Lower lobe of right lung (tissue), 2 donors: ENCODE data around the gene PRPS1L1. TPM values are rescaled to one million over a fixed set of nuclear protein-coding genes. Genes with fewer than 3 reads are reported as not detected.

Source experiments
- ATAC-seq, 2 donors: fragments of 200-7000 bp; cut with Tn5 transposase; one replicate each; pipeline ENCODE4 v1.9.1; 2020 to 2022; ENCODE audit warnings: mild to moderate bottlenecking in 2 of 2, moderate library complexity in 2 of 2
- DNase-seq: peaks from one replicate; pipeline ENCODE4 v3.0.0-alpha.2; 2020
- H3K27ac ChIP-seq: fragments of 200-600 bp; one replicate; pipeline ENCODE4 v1.8.0; 2022
- H3K27me3 ChIP-seq: fragments of 200-600 bp; one replicate; pipeline ENCODE4 v1.8.0; 2022; ENCODE audit warnings: low read depth
- H3K36me3 ChIP-seq: fragments of 200-600 bp; one replicate; pipeline ENCODE4 v1.8.0; 2022; ENCODE audit warnings: mild to moderate bottlenecking
- H3K4me1 ChIP-seq: fragments of 200-600 bp; one replicate; pipeline ENCODE4 v1.8.0; 2022
- H3K4me3 ChIP-seq: fragments of 200-600 bp; one replicate; pipeline ENCODE4 v1.8.0; 2022; ENCODE audit warnings: mild to moderate bottlenecking
- H3K9me3 ChIP-seq: fragments of 200-600 bp; one replicate; pipeline ENCODE4 v1.8.0; 2022
- intact Hi-C: fragments of 100-400 bp; cut with DNase I; formaldehyde crosslinking; loops from one replicate; pipeline ENCODE4 v1.11.0; 2022
- total RNA-seq: library from RNA; stranded (reverse); fragmentation: NEBNext Ultra II Directional; extraction: Animal tissue kit (Norgen Biotek cat#: 25700); gene quantifications from one replicate; pipeline ENCODE4 v1.2.1, GENCODE V29; 2021
- TF ChIP-seq, protein P1 (sequence below): fragments of 200-600 bp; IDR thresholded peaks from one replicate; pipeline ENCODE4 v1.8.0; 2022; ENCODE audit warnings: antibody characterized with exemption, mild to moderate bottlenecking
- donor health status: DM: no; HTN: yes; CAD: no; lungs with severe emphysema.

Gene PRPS1L1
- total RNA-seq, 1 donor from 2014 or later: not detected

DNA sequence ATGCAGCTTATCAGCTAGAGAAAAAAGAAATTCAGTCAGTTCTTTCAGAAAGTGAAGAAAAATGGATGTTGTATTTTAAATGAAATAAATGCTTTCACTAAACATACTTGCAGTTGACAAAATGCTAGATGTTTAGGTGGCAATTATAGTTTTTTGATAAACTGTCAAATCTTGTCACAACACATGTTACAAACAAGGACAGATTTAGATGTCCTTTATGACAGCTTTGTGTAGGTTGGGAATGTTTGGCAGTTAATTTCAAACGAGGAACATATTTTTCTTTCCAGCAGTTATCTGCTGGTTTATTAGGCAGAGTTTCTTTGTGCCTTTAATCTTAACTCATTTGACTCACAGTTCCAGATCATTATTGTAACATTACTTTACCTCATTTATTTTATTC lies 3.1 kb upstream of the PRPS1L1 start:
- TF ChIP-seq, protein P1, sequence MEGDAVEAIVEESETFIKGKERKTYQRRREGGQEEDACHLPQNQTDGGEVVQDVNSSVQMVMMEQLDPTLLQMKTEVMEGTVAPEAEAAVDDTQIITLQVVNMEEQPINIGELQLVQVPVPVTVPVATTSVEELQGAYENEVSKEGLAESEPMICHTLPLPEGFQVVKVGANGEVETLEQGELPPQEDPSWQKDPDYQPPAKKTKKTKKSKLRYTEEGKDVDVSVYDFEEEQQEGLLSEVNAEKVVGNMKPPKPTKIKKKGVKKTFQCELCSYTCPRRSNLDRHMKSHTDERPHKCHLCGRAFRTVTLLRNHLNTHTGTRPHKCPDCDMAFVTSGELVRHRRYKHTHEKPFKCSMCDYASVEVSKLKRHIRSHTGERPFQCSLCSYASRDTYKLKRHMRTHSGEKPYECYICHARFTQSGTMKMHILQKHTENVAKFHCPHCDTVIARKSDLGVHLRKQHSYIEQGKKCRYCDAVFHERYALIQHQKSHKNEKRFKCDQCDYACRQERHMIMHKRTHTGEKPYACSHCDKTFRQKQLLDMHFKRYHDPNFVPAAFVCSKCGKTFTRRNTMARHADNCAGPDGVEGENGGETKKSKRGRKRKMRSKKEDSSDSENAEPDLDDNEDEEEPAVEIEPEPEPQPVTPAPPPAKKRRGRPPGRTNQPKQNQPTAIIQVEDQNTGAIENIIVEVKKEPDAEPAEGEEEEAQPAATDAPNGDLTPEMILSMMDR: no peak
- no peak overlapping the region for H3K4me3 ChIP-seq
- no peak for DNase-seq
- intact Hi-C loops: no loop called here
- ATAC-seq: no peak
- H3K36me3 ChIP-seq: no peaks in the 10 kb centered on the region
- H3K4me1 ChIP-seq: no peaks in the 10 kb centered on the region
- H3K27ac ChIP-seq: no peak overlapping the region
- no peaks in the 10 kb centered on the region for H3K9me3 ChIP-seq
- H3K27me3 ChIP-seq: no peaks in the 10 kb centered on the region

DNA sequence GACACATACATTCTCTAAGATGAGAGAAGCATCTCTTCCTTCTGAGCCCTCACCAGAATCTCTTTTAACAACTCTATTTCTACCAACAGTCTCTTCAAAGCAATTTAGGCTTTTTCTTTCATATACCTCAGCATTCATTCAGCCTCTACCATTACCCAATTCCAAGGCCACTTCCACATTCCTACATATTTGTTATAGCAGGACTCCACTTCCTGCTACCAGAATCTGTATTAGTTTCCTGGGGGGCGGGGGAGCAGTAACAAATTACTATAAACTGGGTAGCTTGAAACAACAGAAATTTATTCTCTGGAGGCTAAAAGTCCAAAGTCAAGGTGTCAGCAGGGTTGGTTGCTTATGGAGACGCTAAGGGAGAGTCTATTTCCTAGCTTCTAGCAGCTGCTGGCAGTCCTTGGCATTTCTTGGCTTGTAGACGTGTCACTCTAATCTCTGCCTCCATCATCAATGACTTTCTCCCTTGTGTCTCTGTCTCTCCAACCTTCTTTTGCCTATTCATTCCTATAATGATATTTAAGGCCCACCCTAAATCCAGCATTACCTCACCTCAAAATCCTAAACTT lies 7.4 kb downstream of the PRPS1L1 start:
- TF ChIP-seq, protein P1: no peak
- Histone ChIP-seq H3K27me3 (no peaks in the 10 kb centered on the region), H3K27ac (no peak overlapping the region), H3K4me1 (peaks cover 9% of the 10 kb centered on the region), H3K36me3 (no peaks in the 10 kb centered on the region), H3K4me3 (no peak overlapping the region), H3K9me3 (no peaks in the 10 kb centered on the region)
- DNase-seq (no peak), ATAC-seq (no peak)
- intact Hi-C loops: no loop called here

DNA sequence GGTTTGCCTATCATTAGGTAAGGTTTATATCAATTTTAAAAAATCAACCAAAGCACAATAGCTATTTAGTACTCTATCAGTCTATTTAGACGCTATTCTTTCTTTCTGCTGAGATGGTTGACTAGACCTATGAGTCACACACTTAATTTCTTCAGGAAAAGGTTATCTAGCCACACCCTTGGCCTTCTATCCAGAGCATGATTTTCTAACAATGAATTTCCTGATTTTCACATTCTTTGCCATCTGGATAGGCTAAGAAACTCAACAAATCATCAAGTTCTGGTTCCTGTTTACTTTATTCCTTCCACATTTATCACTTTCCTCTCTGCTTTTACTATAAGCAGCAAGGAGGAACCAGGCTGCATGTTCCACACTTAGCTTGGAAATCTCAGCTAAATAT lies 8.1 kb downstream of the PRPS1L1 start:
- Histone ChIP-seq H3K27ac (no peak overlapping the region), H3K27me3 (no peaks in the 10 kb centered on the region), H3K4me3 (no peak overlapping the region), H3K9me3 (no peaks in the 10 kb centered on the region), H3K4me1 (peaks cover 9% of the 10 kb centered on the region), H3K36me3 (no peaks in the 10 kb centered on the region)
- ATAC-seq: peak in 1 of 2 donors; percentile 59
- intact Hi-C loops: no loop called here
- no peak for DNase-seq
- TF ChIP-seq, protein P1: no peak

DNA sequence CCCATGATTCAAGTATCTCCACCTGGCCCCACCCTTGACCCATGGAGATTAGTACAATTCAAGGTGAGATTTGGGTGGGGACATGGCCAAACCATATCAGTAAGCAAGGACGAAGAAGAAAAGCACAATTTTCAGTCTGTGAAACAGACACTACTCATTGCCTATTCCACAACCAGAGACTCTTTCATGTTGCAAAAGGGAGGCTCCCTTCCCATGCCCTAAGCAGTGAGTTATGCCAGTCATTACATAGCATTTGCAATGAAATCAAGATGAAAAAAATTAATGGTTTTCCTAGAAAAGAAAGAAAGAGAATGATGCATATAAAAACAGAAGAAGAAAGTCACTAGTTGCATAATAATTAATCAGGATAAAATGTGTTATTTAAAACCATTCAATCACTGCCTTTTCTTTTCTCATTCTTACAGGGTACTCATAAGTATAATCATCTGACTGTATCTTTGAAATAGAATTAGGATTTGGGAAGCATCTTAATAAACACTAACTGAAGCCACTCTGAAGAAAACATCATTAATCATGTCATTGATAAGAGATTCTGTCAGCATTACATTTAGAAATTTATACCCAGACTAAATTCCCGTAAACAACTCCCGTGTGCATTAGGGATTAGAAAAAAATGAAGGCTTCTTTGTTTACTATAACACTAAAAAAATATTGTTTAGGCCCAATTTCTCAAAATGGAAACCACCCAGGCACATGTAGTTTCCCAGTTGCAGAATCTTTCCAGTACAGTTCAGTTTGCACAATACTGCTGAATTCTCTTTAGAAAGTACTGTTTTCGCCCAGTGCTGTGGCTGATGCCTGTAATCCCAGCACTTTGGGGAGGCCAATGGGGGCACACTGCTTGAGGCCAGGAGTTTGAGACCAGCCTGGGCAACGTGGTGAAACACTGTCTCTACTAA lies 9.1 kb downstream of the PRPS1L1 start:
- intact Hi-C loops: no loop called here
- Histone ChIP-seq H3K27me3 (no peaks in the 10 kb centered on the region), H3K27ac (peak overlapping the region; percentile 7), H3K4me1 (peaks cover 9% of the 10 kb centered on the region), H3K4me3 (no peak overlapping the region), H3K9me3 (no peaks in the 10 kb centered on the region), H3K36me3 (no peaks in the 10 kb centered on the region)
- DNase-seq (no peak), ATAC-seq (no peak)
- TF ChIP-seq, protein P1: no peak

DNA sequence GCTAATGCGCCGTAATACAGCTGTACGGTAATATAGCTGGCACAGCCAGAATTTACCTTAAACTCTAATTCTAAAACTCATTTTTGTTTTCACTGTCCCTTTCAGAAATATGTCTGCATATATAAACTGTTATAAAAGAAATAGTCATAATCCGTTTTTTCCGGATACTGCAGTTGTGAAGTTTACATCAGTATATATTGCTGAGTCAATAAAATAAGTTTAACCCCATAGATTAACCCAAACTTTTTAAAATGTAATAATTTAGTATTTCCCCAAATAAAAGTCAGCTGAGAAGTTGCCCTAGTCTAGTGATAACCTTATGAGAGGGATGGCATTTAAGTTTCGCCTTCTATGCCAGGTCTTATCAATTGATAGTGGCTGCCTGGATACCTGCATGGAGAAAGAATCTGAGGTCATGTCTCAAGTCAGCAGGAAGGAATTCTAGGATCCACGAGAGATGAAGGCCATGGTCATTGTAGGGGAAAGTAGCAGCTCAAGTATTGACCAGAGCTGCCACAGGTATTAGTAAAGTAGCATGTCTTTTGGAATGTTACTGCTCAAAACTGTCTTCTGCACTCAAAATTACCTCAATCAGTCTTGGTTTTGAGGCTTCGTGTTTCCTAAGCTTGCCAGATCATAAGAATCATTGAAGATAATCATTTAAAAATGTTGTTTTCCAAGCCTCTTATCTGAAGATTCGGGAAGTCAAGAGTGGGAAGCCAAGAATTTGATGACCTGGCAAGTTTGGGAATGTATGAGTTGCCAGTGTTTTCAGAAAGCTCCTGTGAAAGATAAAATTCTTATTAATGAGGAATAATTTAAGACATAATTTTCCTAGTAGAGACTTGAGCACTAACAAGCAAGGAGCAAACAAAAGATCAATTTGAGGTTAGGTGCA lies 10.8 kb downstream of the PRPS1L1 start:
- Histone ChIP-seq H3K9me3 (no peaks in the 10 kb centered on the region), H3K36me3 (no peaks in the 10 kb centered on the region), H3K27me3 (no peaks in the 10 kb centered on the region), H3K27ac (no peak overlapping the region), H3K4me3 (no peak overlapping the region), H3K4me1 (peaks cover 9% of the 10 kb centered on the region)
- ATAC-seq (no peak), DNase-seq (no peak)
- intact Hi-C loops: no loop called here
- TF ChIP-seq, protein P1: no peak
